Activated T-cell treated with anti-CD3 and anti-CD28 coated beads, Interleukin-2, amount 50 U/mL, for 48 hours (primary cell): Measurements from ENCODE around the gene TTC19.
"Not testable (repeated sequence)": the region's sequence is repeated elsewhere in the genome, so short reads cannot be mapped to it uniquely, and the experiment has no call there.

Source experiments
- DNase-seq, 2 experiments: peaks; one replicate each; pipeline ENCODE4 v3.0.0-alpha.2; 2020

The TTC19 gene

DNA sequence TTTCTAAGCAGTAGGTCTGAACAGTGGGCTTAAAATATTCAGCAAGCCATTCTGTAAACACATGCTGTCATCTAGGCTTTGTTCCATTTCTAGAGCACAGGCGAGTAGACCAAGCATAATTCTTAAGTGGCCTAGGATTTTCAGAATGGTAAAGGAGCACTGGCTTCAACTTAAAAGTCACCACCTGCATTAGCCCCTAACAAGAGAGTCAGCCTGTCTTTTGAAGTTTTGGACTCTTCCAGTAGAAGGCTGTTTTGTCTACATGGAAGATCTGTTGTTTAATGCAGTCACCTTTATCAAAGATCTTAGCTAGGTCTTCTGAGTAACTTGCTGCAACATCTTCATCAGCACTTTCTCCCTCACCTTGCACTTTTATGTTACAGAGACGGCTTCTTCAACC, 36.6 kb downstream of the TTC19 start:
- DNase-seq: no peak

DNA sequence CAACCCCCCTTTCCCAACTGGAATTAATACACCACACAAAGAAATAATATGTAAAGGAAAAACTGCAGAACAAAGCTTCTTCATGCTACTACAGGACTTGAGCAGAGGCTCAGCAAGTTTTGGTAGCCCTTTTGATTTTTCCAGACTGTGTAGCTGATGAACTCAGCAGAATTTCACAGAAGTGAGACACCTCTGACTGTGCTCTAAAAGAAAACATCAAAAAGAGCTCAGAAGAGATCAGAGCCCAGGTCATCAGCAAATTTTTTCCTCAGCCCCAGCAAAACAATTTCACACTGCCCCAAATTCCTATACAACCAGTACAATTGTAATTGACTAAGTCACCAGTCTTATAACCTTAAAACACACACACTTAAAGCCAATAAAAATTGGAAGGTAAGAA, 38.0 kb downstream of the TTC19 start:
- no peak for DNase-seq

GRCh38 chr17:16040710-16041251, 41.2 kb downstream of the TTC19 start:
- no peak for DNase-seq

DNA sequence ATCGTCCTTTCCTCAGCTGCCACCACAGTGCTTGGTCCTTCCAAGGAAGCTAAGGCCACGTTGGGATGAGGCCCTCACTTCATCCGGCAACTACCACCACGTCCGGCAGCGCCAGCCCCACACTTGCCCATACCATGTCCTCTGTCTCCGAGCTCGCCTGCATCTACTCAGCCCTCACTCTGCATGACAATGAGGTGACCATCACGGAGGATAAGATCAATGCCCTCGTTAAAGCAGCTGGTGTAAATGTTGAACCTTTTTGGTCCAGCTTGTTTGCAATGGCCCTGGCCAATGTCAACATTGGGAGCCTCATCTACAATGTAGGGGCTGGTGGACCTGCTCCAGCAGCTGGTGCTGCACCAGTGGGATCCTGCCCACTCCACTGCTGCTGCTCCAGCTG, 44.9 kb downstream of the TTC19 start:
- DNase-seq: no peak

GRCh38 chr17:16046966-16047365, 47.3 kb downstream of the TTC19 start:
- no peak for DNase-seq

- DNase-seq: no peak
Measured at GRCh38 chr17:16048811-16049449, 49.3 kb downstream of the TTC19 start.

- no peak for DNase-seq
Measured at GRCh38 chr17:16050844-16051243, 51.2 kb downstream of the TTC19 start.

DNA sequence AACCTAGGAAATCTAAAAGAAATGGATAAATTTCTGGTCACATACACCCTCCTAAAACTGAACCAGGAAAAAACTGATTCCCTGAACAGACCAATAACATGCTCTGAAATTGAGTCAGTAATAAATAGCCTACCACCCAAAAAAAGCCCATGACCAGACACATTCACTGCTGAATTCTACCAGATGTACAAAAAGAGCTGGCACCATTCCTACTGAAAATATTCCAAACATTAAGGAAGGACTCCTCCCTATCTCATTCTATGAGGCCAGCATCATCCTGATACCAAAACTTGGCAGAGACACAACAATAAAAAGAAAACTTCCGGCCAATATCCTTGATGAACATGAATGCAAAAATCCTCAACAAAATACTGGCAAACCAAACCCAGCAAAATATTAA, 52.9 kb downstream of the TTC19 start:
- DNase-seq: no peak

DNA sequence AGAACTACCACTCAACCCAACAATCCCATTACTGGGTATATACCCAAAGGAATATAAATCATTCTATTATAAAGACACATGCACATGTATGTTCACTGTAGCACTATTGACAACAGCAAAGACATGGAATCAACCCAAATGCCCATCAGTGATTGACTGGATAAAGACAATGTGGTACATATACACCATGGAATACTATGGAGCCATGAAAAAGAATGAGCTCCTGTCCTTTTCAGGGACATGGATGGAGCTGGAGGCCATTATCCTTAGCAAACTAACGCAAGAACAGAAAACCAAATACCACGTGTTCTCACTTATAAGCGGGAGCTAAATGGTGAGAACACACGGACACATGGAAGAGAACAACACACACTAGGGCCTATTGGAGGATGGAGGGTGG, 55.5 kb downstream of the TTC19 start:
- DNase-seq: not testable (repeated sequence)

GRCh38 chr17:16061631-16062030, 62.0 kb downstream of the TTC19 start:
- no peak for DNase-seq

- no peak for DNase-seq
Measured at GRCh38 chr17:16066125-16066524, 66.5 kb downstream of the TTC19 start.

DNA sequence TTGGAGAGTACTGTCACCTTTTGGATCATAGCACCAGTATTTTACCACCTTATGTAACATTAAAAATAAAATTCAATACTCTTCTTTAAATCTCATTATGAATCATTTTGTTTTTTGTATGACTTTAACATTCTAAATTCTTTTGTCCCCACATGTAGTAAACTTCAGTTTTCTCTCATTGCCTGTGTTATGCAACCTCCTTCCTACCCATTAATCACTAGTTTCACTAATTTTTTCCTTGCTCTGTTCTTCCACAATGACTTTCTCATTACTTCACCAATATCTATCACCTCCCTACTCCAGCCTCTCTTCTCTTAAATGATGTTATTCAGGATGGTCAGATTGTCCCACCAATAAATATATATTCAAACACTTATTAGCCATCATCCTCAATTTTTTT, 68.7 kb downstream of the TTC19 start:
- DNase-seq: no peak

DNA sequence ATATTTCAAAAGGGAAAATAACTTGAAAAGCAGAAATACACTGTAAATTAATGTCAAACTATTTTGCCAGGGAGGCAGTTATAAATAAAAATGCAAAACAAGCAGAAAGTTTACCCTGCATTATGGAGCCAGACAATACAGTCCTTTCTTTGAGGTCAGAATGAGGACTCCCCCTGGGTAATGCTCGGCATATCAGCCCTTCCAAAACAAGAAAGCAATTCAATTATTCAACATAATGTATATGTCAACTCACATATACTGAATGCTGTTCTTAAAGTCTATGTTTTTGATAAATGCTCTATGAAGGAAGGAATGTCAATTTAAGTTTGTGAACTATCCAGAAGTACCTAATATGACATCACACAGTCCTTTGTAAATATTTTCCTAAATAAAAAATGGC, 72.4 kb downstream of the TTC19 start:
- DNase-seq: no peak

DNA sequence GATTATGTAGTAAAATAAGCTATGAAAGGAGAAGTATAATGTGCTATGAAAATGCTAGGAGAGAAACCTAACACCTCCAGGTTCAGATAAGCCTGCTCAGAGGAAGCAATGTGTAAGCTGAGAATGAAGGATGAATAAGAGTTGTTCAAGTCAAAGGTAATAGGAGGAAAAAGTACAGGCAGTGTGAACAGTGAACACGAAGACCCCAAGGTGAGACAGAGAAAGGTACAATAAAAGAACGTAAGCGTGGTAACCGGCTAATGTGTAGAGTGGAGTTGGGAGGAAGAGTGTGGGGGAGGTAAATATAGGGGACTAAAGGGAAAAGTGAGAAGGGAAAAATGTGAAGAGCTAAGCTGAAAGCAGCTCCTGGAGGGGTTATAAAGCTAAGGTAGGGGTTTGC, 74.2 kb downstream of the TTC19 start:
- DNase-seq: no peak

GRCh38 chr17:16074423-16074822, 74.8 kb downstream of the TTC19 start:
- no peak for DNase-seq

GRCh38 chr17:16075949-16076348, 76.3 kb downstream of the TTC19 start:
- DNase-seq: no peak
